IPS DF 4.7 (cell line): ENCODE measurements around the gene C8A.

Experiments
- DNase-seq: peaks from one replicate; pipeline ENCODE4 v3.0.0-alpha.2; 2013; ENCODE audit warnings: low spot score; ENCODE audit errors: extremely low read depth

Gene C8A

DNA sequence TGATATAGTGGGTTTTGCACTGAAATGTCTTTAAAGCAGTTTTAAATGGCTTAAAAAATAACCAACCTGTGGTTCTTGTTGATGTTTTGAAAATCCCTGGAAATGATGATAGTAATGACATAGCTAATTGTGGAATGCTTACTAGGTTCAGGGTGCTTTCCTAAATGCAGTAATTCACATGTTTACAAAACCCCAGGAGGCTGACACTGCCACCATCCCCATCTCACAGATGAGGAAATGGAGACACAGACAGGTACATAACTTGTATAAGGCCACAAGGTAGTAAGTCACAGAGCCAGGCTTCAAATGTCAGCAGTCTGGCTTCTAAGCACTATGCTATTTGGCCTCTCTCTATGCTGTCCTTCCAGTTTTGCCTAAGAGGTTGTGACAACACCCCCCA lies 70.6 kb downstream of the C8A start:
- DNase-seq = no peak

DNA sequence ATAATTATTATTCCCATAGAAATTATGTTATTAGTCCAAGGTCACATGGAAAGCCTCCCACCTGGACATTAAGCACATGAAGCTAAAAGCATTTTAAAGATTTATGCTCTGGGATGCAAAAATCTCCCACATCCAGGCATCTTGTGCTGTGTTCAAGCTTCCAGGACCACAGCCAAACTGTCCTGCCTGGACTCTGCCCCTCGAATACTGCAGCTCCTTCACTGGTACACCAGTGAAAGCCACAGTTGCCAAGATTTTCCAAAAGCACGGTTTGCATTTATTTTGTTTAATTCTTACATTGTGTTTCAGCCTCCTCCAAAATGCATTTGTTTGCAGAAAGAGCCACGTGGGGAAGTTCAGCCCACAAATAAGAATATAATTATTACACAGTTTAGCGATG lies 72.6 kb downstream of the C8A start:
- no peak for DNase-seq

DNA sequence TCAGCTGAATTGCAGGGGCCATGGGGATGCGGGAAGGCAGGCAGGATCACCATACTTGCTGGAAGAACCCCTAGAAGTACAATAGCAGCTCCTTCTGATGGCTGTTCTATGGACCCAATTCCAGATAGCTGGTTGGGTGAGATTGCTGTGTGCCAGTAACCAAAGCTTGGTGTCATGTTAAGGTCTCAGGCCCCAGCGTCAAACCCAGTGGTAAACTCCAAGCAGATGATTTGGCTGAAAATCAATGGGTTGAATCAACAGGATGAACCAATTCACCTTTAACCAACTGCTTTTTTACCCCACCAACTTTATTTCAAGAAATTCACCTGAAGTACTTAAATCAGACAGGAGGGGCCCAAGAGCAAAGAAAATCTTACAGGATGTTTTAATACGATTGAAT lies 73.4 kb downstream of the C8A start:
- DNase-seq = no peak

DNA sequence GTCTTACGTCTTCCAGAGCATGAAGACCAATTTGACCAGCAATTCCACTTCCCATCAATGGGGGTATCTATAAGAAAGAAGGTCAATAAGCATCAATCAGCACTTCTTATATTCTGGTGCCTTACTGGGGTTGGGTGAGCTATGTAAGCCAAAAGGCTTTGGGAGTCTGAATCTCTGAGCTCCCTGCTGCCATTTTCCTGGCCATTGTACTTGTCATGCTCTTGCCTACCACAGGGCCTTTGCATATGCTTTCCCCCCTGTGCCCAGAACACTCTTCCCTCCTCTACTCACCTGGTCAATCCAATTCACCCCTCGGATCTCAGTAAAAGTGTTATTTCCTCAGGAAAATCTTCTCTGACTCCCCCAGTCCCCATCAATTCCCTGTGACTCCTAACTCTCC lies 74.9 kb downstream of the C8A start:
- no peak for DNase-seq

- DNase-seq = no peak
Observed at GRCh38 chr1:56931211-56931610, 76.6 kb downstream of the C8A start.

GRCh38 chr1:56931686-56932085 lies 77.1 kb downstream of the C8A start:
- DNase-seq = no peak

DNA sequence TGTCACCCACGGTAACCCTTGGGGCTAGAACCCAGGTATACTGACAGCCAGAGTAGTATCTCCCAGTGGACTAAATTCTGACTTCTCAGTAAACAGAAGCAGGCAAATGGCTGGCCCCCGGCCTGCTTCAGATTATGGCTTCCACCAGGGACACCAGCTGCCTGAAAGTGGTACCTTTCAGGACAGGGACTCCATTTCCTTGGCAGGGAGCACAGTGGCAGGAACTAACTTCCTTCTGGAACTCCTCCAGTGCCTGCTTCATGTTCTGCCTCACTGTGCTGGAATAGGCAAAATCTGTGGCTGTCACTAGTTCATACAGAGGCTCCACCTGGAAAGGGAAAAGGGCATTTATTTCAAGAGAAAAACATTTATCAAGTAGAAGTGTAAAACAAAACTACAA lies 78.6 kb downstream of the C8A start:
- no peak for DNase-seq

GRCh38 chr1:56933606-56934005 lies 79.0 kb downstream of the C8A start:
- no peak for DNase-seq

DNA sequence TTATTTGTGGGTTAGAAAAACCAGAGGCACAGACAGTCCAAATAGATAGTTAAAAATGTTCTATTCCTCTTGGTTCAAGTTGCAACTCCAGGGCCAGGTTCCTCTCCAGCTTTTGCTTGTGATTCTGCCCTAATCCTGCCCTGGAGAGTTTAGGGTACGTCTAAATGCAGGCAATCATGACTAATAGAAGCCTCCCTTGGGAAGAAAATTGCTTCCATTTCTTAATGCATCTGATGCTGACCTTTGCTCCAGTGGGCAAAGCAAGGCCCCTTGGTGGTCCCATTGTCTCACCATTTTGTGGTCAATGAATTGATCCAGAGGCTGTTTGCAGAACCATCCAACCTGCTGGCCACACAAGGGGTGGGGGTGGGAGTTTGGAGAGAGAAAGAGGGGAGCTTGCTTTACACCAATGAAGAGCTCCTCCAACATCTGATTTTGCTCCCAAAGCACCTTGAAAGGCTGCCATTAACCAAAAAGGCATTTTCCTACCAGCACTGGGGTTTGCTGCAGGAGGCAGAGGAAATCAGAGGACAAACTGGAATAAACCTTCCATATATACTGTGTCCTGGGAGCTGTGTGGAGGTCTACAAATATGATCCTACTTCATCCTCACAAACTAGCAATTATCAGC lies 79.9 kb downstream of the C8A start:
- DNase-seq = no peak

DNA sequence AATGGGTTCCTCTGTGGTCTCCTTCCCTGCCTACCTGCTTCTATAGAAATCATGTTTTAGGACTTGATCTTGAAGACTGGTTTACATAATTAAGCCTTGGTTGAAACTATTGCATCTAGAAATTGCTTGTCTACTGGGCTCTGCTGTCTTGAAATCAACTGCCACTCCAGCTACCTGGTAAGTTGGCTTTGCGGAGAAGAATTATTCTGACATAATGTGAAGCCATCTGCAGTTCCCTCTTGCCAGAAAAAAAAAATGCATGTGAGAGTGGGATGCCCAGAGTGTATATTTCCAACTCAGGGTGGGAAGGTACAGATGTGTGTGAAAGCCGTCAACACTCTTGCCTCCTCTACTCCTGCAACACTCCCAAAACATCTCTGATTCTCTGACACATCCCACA lies 84.0 kb downstream of the C8A start:
- no peak for DNase-seq

DNA sequence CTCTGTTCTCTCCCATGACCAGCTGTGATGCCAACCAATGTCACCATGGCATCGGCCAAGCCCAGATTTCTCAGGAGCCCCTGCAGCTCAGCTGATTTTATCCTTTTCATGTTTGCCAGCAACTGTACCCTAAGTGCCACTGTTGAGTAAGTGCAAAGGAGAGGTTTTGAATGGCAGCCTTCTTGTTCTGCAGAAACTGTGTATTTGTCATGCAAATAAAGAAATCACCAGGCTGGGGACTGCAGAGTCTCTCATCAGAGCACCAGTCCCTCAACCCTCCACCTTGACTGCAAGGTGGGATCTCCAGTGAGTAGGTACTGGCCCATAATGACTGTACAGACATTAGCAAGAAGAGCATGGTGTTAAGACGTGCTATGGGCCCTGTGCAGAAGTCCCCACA lies 84.6 kb downstream of the C8A start:
- DNase-seq = no peak

- no peak for DNase-seq
Observed at GRCh38 chr1:56940039-56940438, 85.4 kb downstream of the C8A start.

DNA sequence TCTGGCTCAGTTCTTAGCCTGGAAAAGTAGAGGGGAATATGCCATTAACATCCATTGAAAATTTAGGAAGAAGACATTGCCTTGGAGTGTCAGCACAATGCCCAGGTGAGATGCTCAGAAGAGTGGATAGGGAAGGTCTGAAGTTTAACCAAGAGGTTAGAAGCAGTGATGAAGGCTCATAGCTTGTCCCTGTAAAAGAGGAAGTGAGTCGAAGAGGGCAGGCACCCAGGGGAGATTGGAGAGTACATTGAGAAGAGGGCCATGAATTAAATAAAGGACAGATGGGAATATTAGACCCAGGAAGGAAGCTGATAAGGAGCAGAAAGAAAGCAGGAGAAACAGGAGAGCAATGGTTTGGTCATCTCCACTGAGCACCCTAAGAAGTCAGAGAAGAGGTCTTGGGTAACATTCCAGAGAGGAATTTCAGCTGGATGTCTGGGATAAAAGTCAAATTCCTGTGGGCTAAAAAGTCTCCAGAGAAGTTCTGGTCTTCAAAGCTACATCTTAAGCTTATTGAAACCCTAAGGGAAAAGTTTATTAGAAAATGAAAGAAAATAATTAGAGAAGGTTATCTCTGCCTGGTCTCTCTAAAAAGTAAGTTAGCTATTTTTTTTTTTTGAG lies 93.9 kb downstream of the C8A start:
- DNase-seq = no peak

DNA sequence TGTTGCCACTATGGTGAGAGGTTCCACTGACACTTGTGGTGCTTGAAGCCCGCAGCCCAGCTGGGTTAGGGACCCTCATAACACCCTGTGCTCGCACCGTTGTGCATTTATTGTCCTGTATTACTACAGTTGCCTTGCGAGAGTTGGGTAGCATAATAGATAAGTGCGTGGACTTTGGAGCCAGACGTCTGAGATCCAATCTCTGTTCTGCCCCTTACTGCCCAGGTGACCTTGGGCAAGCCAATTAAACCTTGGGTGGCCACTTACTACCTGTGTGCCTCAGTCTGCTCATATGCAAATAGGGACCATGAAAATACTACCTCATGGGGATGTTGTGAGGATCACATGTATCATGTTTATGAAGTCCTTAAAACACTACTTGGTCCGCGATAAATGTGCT lies 97.9 kb downstream of the C8A start:
- DNase-seq = no peak

GRCh38 chr1:56953386-56953785 lies 98.8 kb downstream of the C8A start:
- DNase-seq = no peak

GRCh38 chr1:56954664-56955063 lies 100.1 kb downstream of the C8A start:
- DNase-seq = no peak

GRCh38 chr1:56957931-56958330 lies 103.3 kb downstream of the C8A start:
- no peak for DNase-seq

GRCh38 chr1:56958526-56958925 lies 103.9 kb downstream of the C8A start:
- DNase-seq = no peak

GRCh38 chr1:56961426-56961825 lies 106.8 kb downstream of the C8A start:
- DNase-seq = no peak

- no peak for DNase-seq
Observed at GRCh38 chr1:56963667-56964066, 109.1 kb downstream of the C8A start.

GRCh38 chr1:56964349-56965017 lies 109.9 kb downstream of the C8A start:
- DNase-seq = no peak

DNA sequence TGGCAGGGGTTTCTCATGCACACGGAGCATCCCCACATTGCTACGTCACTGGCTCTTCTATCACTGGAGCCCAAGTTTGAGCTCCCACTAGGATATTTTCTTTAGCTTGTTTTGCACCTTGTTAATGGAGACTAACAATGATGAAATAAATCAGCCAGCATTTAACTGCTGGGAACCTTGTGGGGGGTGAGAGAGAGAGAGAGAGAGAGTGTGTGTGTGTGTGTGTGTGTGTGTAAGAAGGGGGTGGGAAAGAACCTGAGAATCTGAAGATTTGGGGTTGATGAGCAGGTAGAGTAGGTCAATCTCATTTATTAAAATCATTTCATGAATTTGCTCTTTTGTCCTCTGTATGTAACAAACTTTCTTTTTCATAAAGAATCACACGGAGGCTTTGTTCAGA lies 110.6 kb downstream of the C8A start:
- DNase-seq = no peak
